ENCODE data around the gene BCDIN3D. TPM values are rescaled to one million over a fixed set of nuclear protein-coding genes. Genes with fewer than 3 reads are reported as not detected.

BCDIN3D gene
- total and polyA plus RNA-seq, 9 donors: 2.8 to 5.9 (median 4.7) TPM

GRCh38 chr12:49806321-49806813, 36.5 kb downstream of the BCDIN3D start:
- intact Hi-C loops (cut with DNase I): no loop called here
- H3K4me3 ChIP-seq: no peak overlapping the region
- 78 to 82% (median 80%) methylated on average over 7 of the region's 7 CpGs for WGBS, 3 donors
- DNase-seq: peak in 1 of 5 donors; percentile 13
- H3K27ac ChIP-seq: no peak overlapping the region
- TF ChIP-seq CTCF (IDR thresholded peaks at IDR 0.05) (no peak), EP300 (IDR thresholded peaks at IDR 0.05) (no peak), POLR2A (IDR thresholded peaks at IDR 0.05) (no peak)
- no peaks in the 10 kb centered on the region for H3K36me3 ChIP-seq
- H3K27me3 ChIP-seq: no peaks in the 10 kb centered on the region
- no peaks in the 10 kb centered on the region for H3K9me3 ChIP-seq
- H3K4me1 ChIP-seq (ENCODE audit: insufficient read depth): peaks cover 18% of the 10 kb centered on the region

- Histone ChIP-seq H3K4me3 (no peak overlapping the region), H3K27ac (no peak overlapping the region), H3K4me1 (ENCODE audit: insufficient read depth) (peaks cover 17% of the 10 kb centered on the region), H3K9me3 (no peaks in the 10 kb centered on the region), H3K36me3 (no peaks in the 10 kb centered on the region), H3K27me3 (no peaks in the 10 kb centered on the region)
- no peak for TF ChIP-seq CTCF (IDR thresholded peaks at IDR 0.05)
- TF ChIP-seq POLR2A (IDR thresholded peaks at IDR 0.05): no peak
- no peak for TF ChIP-seq EP300 (IDR thresholded peaks at IDR 0.05)
- WGBS, 3 donors: 80 to 84% (median 83%) methylated on average over 5 of the region's 5 CpGs
- intact Hi-C loops (cut with DNase I): no loop called here
- peak in 2 of 5 donors; percentile 1 to 5 for DNase-seq
Observed at GRCh38 chr12:49805409-49805808, 37.5 kb downstream of the BCDIN3D start.

- peak in 1 of 5 donors; percentile 22 for DNase-seq
- intact Hi-C loops (cut with DNase I): no loop called here
- no peaks in the 10 kb centered on the region for H3K36me3 ChIP-seq
- H3K4me3 ChIP-seq: no peak overlapping the region
- no peaks in the 10 kb centered on the region for H3K9me3 ChIP-seq
- 86 to 94% (median 89%) methylated on average over 10 of the region's 10 CpGs for WGBS, 3 donors
- TF ChIP-seq EP300 (IDR thresholded peaks at IDR 0.05): no peak
- no peak for TF ChIP-seq CTCF (IDR thresholded peaks at IDR 0.05)
- no peak for TF ChIP-seq POLR2A (IDR thresholded peaks at IDR 0.05)
- H3K27me3 ChIP-seq: no peaks in the 10 kb centered on the region
- no peak overlapping the region for H3K27ac ChIP-seq
- H3K4me1 ChIP-seq (ENCODE audit: insufficient read depth): peaks cover 12% of the 10 kb centered on the region
Observed at GRCh38 chr12:49804821-49805220, 38.1 kb downstream of the BCDIN3D start.

- peak in 1 of 5 donors; percentile 17 for DNase-seq
- WGBS, 3 donors: 73 to 86% (median 73%) methylated on average over 12 of the region's 12 CpGs
- no peak overlapping the region for H3K4me3 ChIP-seq
- intact Hi-C loops (cut with DNase I): no loop called here
- TF ChIP-seq EP300 (IDR thresholded peaks at IDR 0.05) (no peak), POLR2A (IDR thresholded peaks at IDR 0.05) (no peak), CTCF (IDR thresholded peaks at IDR 0.05) (no peak)
- no peak overlapping the region for H3K27ac ChIP-seq
- H3K4me1 ChIP-seq (ENCODE audit: insufficient read depth): peaks cover 3% of the 10 kb centered on the region
- H3K36me3 ChIP-seq: no peaks in the 10 kb centered on the region
- no peaks in the 10 kb centered on the region for H3K27me3 ChIP-seq
- H3K9me3 ChIP-seq: no peaks in the 10 kb centered on the region
Observed at GRCh38 chr12:49803693-49804450, 39.0 kb downstream of the BCDIN3D start.
